ENCODE results near the gene SACM1L. TPM values are rescaled to one million over a fixed set of nuclear protein-coding genes. Genes with fewer than 3 reads are reported as not detected.

SACM1L gene
- total and polyA plus RNA-seq, 2 experiments from 2014 or later: 32.8 to 37.5 TPM

DNA sequence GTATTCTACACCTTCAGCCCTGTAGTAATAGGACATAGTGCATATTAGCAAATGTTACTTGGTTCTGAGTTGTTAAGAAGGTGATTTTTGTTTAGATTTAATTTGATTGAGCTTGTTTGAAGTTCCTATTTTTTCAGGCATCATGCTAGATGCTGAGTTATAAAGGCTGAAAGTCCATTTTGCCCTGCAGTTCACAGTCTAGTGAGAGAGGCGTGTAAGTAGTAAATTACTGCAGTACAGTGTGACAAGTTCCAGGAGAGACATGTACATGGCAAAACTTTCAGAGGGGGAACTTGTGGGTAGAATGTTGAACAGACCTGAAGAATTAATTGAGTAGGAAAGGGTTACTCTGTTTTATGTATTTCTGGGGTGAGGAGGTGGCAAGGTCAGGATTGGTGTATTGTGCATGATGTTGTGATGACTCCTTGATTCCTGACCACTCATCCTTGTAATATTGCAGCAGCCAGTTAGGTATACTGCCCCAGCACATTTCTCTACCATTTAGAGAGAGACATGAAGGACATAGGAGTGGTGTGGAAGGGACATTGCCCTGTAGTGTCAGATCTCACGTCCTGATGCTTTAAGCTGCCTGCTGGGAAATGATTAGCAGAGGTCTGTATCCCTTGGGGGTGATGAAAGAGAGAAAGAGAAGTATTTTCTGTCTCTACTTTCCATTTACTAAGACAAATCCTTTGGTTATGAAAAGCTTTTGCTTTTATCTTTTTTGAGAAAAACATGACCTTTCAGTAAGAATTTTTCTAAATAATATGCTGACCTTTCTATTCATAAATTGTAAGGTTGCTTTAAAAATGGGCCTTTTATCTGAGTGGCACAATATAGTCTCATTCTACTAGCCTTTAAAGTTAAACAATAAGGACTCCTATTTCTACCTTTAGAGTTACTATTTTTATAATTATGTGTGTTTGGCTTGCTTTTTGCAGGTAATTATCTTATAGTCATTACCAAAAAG lies 16.9 kb downstream of the SACM1L start:
- no peaks in the 10 kb centered on the region for H3K27me3 ChIP-seq
- peak overlapping the region; percentile 53 for H3K27ac ChIP-seq
- H3K36me3 ChIP-seq: peaks cover 31% of the 10 kb centered on the region
- TF ChIP-seq, protein P1, sequence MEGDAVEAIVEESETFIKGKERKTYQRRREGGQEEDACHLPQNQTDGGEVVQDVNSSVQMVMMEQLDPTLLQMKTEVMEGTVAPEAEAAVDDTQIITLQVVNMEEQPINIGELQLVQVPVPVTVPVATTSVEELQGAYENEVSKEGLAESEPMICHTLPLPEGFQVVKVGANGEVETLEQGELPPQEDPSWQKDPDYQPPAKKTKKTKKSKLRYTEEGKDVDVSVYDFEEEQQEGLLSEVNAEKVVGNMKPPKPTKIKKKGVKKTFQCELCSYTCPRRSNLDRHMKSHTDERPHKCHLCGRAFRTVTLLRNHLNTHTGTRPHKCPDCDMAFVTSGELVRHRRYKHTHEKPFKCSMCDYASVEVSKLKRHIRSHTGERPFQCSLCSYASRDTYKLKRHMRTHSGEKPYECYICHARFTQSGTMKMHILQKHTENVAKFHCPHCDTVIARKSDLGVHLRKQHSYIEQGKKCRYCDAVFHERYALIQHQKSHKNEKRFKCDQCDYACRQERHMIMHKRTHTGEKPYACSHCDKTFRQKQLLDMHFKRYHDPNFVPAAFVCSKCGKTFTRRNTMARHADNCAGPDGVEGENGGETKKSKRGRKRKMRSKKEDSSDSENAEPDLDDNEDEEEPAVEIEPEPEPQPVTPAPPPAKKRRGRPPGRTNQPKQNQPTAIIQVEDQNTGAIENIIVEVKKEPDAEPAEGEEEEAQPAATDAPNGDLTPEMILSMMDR (IDR thresholded peaks at IDR 0.05; ENCODE audit: low read depth, low read length): no peak
- no peaks in the 10 kb centered on the region for H3K9me3 ChIP-seq (ENCODE audit: low read depth)
- H3K4me3 ChIP-seq: no peak overlapping the region
- no peak for DNase-seq (ENCODE audit: low read depth in 1 of 2, low spot score in 1 of 2)
- H3K4me1 ChIP-seq (ENCODE audit: low read depth): no peaks in the 10 kb centered on the region

- no peak for DNase-seq (ENCODE audit: low read depth in 1 of 2, low spot score in 1 of 2)
- no peaks in the 10 kb centered on the region for H3K27me3 ChIP-seq
- peak overlapping the region; percentile 59 for H3K27ac ChIP-seq
- H3K4me3 ChIP-seq: no peak overlapping the region
- no peaks in the 10 kb centered on the region for H3K4me1 ChIP-seq (ENCODE audit: low read depth)
- H3K36me3 ChIP-seq: peaks cover 53% of the 10 kb centered on the region
- TF ChIP-seq, protein P1 (IDR thresholded peaks at IDR 0.05; ENCODE audit: low read depth, low read length): no peak
- no peaks in the 10 kb centered on the region for H3K9me3 ChIP-seq (ENCODE audit: low read depth)
Observed at GRCh38 chr3:45711931-45712330, 22.7 kb downstream of the SACM1L start.

DNA sequence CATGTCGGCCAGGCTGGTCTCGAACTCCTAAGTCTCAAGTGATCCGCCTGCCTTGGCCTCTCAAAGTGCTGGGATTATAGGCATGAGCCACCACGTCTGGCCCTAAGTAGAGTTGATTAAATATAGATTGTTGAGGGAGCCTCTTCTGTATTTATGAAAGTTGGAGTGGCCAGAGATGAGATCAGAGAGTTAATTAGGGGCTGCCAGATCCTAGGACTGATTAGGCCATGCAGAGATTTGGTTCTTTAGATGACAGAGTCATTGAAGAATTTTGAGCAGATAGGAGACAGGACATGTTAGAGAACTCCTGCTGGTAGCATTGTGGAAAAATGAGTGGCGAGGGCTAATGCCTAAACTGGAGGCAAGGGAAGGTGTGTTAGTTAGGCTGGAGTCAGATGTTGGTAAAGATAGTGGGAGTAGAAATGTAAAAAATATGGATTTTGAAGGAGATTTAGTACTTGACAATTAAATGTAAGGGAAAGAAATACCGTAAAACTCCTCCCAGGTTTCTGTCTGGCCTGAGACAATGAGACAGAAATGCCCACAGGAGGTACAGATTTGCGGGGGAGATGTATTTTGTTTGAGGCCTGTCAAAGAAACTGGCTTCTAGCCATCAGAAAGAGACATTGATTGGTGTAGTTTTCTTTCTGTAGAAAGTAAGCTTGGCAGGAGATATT lies 23.4 kb downstream of the SACM1L start:
- H3K27me3 ChIP-seq: no peaks in the 10 kb centered on the region
- DNase-seq (ENCODE audit: low read depth in 1 of 2, low spot score in 1 of 2): no peak
- H3K4me3 ChIP-seq: no peak overlapping the region
- H3K9me3 ChIP-seq (ENCODE audit: low read depth): no peaks in the 10 kb centered on the region
- TF ChIP-seq, protein P1 (IDR thresholded peaks at IDR 0.05; ENCODE audit: low read depth, low read length): no peak
- peak overlapping the region; percentile 59 for H3K27ac ChIP-seq
- H3K4me1 ChIP-seq (ENCODE audit: low read depth): no peaks in the 10 kb centered on the region
- H3K36me3 ChIP-seq: peaks cover 53% of the 10 kb centered on the region

GRCh38 chr3:45715945-45716344 lies 26.7 kb downstream of the SACM1L start:
- Histone ChIP-seq H3K27me3 (no peaks in the 10 kb centered on the region), H3K27ac (no peak overlapping the region), H3K9me3 (ENCODE audit: low read depth) (no peaks in the 10 kb centered on the region), H3K4me1 (ENCODE audit: low read depth) (no peaks in the 10 kb centered on the region), H3K36me3 (peaks cover 35% of the 10 kb centered on the region), H3K4me3 (no peak overlapping the region)
- no peak for DNase-seq (ENCODE audit: low read depth in 1 of 2, low spot score in 1 of 2)
- TF ChIP-seq, protein P1 (IDR thresholded peaks at IDR 0.05; ENCODE audit: low read depth, low read length): no peak

DNA sequence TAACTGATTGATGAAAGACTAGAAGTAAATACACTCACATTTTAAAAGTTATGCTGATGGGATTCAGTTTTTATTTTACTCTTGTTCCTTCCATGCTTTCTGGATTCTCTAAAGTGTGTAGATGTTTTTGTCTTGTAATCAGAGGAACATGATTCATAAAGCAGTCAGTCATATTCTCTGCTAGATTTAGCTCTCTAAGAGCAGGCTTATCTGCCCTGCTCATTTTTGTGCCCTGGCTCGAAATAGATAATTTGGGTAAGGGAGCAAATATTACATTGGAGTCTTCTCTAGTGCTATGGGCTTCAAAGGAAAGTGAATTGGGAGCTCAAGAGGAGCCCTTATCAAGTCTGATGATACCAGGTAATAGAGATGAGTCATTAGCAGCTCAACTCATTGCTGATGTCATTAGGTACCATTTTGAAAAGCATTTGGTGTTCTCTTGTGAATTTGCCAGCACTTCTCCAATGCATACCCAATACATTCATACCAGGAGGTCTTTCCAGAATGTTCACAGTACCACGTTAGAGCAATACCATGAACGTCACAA lies 27.7 kb downstream of the SACM1L start:
- TF ChIP-seq, protein P1 (IDR thresholded peaks at IDR 0.05; ENCODE audit: low read depth, low read length): no peak
- Histone ChIP-seq H3K27ac (peak overlapping the region; percentile 2), H3K9me3 (ENCODE audit: low read depth) (no peaks in the 10 kb centered on the region), H3K27me3 (no peaks in the 10 kb centered on the region), H3K4me1 (ENCODE audit: low read depth) (no peaks in the 10 kb centered on the region), H3K4me3 (no peak overlapping the region), H3K36me3 (peaks cover 28% of the 10 kb centered on the region)
- DNase-seq (ENCODE audit: low read depth in 1 of 2, low spot score in 1 of 2): no peak
